HG03039 (cell line): ENCODE data around the gene ARHGAP18.

ENCODE experiments used
- ATAC-seq: cut with Tn5 transposase; IDR thresholded peaks from one replicate; pipeline ENCODE4 v1.9.1; 2021; ENCODE audit warnings: mild to moderate bottlenecking, moderate library complexity; ENCODE audit not compliant: unreplicated experiment

ARHGAP18 gene

DNA sequence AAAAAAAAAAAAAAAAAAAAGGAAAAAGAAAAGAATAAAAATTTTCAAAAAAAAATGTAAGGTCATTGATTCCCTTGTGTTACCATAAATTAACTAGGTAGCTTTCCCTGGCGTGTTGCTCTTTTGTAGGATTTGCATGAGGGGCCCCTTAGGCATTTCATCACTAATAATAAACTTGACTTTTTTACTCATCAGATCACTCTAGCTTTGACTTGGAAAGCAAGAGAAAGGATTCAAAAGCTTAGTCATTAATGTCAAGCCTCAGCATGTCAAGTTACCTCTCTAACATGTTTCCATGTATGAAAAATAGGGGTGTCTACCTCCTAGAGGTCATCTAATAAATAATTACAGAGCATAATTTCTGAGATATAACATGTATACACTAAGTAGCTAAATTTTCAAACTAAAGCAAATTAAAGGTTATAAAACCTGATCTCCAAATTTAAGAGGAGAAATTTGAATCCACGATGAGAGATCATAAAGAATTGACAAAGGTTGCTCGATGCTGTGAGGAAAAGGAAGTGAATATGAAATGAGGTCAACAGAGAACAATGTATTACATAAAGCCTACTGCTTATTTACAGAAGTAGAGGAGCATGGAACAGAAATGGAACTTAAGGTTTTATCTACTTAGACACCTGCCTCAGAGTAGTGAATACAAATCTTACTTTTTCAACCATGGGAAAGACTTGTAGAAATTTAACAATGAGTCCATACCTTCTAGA is 86.8 kb downstream of the ARHGAP18 start:
- ATAC-seq: peak; percentile 89

DNA sequence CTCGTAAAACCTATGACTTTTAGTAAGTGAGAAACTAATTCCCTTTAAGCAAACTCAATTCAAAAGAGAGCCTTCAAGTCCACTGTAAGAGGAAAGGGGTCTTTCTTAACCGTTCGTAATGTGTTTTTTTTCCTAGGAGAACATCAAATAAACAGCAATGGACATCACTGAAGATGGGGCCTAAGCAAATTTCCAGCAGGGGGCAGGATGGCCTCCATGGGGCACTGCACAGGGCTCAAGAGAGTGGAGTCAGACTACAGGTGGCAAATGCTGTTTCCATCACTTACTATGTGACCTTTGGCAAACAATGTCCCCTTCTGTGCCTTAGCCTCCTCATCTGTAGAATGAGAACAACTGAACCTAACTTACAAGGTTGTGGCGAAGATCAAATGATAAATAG is 88.7 kb downstream of the ARHGAP18 start:
- ATAC-seq: no peak

DNA sequence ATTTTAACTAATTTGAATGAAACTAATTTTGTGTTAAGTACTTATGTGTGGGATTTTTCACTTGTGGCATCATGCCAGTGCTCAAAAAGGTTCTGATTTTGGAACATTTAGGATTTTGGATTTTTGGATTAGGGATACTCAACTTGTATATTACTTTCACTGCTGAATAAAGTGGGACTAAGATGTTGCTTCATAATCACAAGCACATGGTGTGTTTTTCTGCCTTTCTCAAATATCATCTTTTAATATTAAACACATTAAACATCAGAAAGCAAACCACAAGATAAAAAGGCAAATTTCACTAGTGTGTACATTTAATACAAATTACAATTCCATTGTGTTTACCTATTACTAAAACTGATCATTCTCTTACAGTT is 89.8 kb downstream of the ARHGAP18 start:
- no peak for ATAC-seq

DNA sequence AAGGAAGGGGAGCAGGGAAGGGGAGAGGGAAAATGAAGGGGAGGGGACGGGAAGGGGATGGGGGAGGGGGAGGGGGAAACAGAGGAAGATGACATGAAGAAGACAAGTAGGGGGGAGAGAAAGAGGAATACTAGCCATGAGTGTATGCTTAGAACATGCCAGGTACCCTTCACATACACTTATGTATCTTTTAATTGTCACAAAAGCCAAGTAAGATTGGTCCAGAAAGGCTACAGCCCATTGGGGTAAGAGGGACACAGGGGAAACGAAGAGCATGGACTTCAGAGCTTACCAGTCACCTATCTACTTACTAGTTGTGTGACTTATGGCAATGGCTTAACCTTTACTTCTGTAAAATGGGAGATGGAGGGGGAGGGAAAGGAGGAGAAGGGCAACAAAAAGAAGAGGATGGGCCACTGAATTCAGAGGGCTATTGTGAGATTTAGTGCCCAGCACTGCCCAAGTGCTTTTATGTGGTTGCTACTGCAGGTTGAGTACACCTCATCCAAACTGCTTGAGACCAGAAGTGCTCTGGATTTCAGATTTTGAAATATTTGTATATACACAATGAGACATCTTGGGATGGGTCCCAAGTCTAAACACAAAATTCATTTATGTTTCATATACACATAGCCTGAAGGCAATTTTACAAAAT is 90.3 kb downstream of the ARHGAP18 start:
- no peak for ATAC-seq

DNA sequence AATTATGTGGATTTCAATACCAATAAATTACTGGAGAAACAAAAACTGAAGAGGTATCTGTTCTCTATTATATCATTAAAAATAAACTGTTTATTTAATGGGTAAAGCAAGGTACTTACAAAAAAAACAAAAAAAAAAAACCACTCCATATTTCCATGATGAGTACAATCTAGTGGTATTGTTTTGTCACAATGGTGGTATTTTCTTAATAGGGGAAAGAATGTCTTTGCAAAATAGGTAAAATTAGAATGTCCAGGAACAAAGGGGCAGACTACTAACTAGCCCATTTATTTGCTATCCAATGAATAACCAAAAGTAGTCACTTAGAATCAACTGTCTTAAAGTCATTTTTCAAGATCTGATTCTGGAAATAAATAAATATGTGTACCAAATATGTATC is 92.0 kb downstream of the ARHGAP18 start:
- ATAC-seq: no peak

DNA sequence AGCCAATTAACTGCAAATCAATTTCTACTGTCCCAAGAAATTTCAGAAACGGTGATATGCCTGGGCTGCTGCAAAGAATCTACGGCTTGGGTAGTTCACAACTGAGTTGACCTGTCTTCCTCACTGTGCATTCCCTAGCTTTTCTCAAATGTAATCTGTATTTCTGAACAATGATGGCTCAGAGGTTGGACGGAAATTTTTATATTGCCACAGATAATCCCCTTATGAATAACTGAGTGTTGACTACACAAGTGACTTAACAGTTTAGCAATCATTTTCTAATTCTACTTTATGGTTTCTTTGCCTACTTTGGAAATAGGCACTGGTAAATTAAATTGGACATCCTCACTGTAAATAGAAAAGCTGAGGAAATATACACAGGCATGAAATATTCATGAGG is 94.5 kb downstream of the ARHGAP18 start:
- ATAC-seq: no peak

DNA sequence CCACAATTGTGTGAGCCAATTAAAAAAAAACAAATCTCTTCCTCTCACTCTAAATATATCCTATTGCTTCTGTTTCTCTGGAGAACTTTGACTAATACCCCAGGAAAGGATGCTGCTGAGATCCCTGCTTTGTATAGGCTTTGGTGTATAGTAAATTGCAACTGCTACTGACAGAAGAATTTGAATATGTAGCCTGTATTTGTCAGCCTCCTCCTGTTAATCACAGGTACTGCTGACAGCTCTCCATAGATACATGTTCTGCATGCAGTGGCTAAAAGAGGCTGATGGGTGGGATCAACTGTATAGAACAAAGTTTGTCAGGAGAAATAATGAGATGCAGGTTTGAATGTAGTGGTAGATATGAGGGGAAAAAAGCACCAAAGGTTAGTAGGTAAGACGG is 95.0 kb downstream of the ARHGAP18 start:
- ATAC-seq: no peak

DNA sequence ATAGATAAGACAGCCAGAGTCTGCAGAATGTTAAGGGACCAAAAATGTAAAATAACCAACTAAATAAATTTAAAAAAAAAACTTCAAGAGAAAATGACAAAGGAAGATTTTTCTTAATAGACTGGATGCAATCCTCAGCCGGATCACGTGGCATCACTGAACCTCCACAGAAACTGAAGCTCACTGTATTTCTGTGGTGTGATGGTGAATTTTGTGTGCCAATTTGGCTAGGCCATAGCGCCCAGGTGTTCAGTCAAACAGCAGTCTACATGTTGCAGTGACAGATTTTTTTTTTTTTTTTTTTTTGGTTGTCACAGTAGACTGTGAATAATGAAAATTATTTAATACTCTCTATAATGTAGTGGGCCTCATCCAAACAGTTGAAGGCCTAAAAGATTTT is 95.5 kb downstream of the ARHGAP18 start:
- no peak for ATAC-seq

DNA sequence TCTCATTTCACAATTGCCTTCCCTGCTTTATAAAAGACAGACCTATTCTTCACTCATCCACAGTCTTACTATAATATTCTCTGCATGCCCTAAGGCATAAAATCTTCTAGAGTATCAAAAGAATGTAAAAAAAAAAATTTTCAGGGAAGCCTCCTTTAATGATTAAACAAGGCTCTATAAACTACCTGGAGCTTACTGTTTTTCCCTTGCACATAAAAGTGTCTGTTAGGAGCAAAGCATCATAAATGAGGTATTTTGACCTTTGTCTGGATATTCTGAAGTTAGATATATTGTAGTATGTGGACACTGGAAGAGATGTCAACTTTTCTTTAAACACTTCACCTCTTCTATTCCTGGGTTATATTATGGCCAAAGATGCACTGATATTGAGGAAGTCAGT is 97.5 kb downstream of the ARHGAP18 start:
- no peak for ATAC-seq

DNA sequence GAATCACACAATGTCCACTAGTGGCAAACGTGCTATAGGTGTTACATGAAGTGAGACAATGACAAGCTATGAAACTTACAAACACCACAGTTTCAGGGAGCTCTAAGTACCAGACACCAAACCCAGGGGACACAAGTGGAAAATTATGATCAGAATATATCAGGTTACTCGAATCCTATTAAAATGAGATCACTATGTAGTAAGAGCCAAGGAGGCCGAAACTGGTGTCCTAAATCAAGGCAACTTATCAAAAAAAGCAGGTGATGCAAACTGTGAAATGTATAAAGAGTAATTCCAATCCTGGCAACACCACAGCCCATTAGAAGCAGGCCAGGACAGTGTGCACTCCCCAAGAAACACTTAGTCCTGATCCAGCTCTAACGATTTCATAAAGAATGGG is 100.3 kb downstream of the ARHGAP18 start:
- no peak for ATAC-seq

DNA sequence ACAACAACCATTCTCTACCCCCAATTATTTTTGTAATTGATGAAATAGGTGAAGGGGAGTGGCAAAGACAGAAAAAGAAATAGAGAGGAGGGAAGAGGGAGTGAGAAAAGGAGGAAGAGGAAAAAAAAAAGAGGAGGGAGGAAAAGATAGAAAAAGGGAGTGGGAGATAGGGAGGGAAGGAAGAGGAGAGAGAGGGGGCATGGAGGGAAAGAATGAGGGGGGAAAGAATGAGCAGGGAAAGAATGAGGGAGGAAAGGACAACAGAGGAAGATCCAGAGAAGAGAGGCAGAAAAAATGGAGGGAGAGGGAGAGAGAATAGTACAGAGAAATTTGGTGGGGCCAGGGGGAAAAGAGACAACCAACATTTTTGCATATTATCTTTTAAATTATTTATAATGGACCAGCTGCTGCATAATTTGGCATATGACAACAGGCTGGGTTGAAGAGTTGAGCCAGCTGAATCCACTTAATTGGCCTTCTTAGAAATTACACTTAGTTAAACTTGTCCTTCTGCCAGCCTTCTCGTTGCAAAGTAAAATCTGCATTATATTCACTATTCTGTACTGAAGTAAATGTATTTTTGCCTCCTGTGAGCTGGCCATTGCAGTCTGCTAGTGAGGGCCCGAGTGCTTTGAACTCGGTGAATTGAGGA is 101.0 kb downstream of the ARHGAP18 start:
- no peak for ATAC-seq

DNA sequence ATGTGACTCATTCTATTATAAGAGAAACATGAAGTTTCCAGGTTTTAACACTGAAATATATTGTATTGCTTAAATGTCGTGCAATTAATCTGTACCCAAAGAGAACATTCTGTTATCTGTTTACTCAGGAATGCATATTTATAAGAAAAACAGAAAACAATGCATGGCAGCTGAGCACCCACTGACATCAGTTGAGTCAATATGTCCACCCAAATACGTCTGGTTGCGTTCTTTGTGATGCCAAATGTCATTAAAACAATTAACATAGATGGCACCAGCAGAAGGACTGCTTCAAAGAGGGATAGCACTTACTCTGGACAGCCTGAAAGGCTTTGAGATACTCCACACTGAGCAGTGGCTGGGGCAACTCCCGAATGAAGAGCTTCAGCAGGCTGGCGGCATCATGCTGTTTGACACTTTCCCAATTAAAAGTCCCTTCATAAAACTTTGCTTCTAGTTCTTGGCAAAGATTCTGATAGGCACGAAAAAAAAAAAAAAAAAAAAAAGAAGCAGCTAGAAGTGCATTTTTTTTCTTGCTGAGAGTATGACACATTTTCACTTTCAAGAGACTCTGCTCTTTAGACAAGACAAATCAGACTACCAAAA is 102.3 kb downstream of the ARHGAP18 start:
- no peak for ATAC-seq

DNA sequence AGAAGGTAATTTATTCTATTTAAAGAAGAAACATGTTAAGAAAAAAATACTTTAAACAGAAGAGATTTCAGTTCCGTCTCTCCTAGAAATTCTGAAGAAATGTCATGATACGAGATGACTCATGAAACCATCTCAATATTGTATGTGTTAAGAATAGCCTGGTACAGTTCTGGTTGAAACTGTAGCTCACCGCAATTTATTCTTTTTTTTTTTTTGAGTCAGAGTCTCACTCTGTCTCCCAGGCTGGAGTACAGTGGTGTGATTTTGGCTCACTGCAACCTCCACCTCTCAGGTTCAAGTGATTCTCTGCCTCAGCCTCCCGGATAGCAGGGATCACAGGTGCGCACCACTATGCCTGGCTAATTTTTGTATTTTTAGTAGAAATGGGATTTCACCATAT is 103.3 kb downstream of the ARHGAP18 start:
- ATAC-seq: peak; percentile 52

DNA sequence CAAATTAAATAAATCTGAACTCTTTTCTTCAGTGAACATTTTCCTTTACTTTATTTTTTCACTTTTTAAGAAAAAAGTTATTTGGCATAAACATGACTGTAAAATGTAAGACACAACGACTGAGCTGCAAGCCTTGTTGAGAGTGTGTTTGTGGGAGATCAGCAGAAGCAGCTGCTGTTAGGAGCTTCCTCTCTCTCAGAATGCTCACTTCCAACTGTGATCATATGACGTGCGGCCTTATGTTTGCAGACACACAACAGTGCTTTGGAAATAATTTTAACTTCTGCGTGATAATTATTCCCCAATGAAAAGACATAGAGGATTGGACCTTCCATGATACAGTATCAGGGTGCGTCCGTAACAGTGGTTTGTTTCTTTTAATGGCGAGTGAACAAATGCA is 104.0 kb downstream of the ARHGAP18 start:
- ATAC-seq: no peak

DNA sequence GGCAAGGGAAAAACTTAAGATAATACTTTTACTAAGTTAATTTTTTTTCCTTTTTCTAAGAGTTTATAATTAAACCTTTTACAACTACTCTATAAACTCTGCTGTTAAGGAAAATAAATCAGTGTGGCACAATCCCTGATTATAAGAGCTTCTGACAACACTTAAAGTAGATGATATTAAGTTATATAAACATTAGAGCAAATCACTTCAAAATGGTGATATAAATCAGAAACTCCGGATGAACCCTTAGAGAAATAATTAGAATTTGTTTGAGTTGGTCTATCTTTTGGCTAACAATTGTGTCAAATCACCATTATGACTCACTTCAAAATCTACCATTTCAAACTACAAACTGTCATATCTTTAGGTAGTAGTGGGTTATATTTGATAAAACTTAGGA is 104.9 kb downstream of the ARHGAP18 start:
- no peak for ATAC-seq

DNA sequence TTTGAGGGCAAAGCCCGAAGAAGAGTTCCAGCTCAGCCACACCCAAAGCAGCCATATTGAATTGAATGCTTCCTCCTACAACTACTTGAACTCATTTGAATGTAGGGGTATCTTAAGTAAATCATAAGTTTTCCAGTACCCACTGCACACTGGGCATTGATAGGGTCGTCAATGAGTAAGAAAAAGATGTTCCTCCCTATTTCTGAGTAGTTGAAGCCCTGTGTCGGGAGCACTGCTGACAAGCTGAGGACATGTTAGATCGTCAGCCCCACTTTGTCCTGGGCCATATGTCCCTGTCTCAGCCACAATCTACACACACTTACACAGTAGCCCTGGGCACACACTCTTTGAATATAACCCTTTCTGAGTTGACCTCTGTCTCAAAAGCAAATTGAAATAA is 105.7 kb downstream of the ARHGAP18 start:
- no peak for ATAC-seq

DNA sequence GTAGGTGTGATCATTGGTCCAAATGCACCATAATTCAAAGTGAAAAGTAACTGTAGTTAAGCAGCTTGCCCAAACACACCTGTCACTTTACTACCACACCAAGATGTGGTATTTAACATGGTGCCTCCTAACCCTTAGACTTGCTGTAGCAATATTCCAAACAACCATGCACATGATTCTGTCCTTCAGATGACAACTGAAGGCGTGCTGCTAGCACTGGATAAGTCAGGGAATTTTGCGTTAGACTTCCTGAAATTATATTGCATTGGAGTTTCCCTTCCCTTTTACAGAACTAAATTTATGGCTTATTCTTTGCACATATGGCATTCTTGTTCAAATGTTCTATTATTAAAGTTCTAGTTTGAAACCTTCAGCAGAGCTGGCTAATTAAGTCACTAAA is 106.2 kb downstream of the ARHGAP18 start:
- no peak for ATAC-seq

DNA sequence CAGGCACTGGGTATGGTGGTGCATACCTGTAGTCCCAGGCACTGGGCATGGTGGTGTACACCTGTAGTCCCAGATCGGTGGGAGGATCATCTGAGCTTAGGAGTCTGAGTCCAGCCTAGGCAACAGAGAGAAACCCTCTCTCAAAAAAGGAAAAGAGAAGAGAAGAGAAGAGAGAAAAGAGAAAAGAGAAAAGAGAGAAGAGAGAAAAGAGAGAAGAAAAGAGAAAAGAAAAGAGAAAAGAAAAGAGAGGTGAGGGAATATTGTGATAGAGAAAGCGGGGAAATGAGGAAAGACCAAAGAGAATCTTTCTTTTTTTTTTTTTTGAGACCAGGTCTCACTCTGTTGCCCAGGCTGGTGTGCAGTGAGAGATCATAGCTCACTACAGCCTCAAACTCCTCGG is 108.7 kb downstream of the ARHGAP18 start:
- no peak for ATAC-seq

DNA sequence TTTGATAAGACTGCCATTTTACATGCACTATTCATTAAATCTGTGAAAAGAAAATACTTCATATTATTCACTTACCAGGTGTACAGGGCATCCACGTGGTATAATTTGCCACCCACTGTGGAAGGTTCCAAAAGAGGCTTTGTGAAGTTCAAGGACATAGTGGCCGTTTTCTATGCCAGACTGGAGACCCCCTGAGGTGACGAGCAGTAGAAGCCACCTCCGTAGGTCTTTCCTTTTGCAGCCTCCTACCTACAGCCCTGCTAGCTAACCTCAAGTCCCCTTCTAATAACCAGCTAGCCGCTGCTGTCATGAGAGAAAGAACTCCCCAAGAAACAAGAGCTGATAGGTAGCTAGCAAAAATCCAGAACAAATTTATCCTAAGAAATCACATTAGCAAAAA is 110.5 kb downstream of the ARHGAP18 start:
- ATAC-seq: no peak

DNA sequence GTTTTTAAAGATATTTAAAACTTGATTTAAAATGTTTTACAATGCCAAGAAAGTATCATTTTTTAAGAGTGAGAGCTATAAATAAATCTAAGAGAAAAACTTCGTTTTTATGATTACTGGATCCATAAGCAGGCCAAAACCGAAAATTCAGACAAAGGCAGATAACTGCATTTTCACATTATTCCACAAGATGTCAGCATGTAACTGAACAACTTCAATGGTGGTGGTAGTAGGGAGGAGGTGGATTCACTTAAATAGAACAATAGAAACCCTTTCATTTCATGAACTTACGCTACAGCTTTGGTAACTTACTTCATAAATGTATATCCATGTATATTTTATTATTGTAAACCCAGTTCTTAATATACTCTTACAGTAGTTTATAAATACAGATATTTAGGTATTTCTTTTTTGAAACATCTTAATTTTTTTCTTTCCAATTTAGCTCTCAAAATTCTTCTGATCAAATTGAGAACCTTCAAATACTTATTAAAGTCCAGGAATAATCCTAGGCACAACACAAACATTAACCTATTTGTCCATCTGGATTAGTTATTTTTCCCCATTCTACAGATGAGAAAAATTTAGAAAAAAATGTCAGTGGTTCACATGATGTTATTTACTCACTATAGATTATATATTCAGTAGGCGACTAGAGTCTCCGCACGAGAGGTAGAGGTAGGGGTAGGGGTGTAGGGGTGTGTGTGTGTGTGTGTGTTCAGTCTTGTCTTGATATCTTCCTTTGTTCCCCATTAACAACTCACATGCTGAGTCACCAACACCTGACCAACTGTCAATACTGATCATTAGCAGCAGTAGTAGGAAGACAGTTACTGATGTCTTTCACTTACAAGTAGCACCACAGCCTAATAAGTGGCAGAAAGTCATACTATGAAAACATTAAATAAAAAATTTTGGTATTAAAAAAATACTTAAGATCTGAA is 111.5 kb downstream of the ARHGAP18 start:
- ATAC-seq: peak; percentile 49
